C4-2B (cell line): ENCODE measurements around the gene CAVIN1.

Experiments used
- CTCF ChIP-seq: fragments of 450-650 bp; conservative IDR thresholded peaks from 2 replicates; pipeline ENCODE4 v1.5.1; 2017; ENCODE audit warnings: mild to moderate bottlenecking
- ZFX ChIP-seq: fragments of 450-650 bp; IDR thresholded peaks from 2 replicates; pipeline ENCODE4 v1.6.1; 2017

DNA sequence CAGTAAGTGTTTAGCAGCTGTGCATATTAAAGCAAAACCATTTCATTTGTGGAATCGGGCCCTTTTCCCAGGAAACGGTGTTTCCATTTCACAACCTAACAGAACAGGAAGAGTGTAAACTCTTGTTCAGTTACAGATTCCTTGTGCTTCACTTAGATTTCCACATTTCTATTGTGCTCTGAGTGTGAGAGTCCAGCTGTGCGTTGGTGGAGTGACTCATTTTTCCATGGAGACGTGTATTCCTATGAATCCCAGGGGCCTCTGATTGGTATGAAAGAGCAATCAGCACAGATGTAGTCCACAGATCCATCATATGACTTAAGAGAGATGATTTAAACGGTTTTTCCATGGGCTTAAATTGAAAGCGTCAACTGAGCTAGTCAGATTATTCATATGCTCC is 13.3 kb upstream of the CAVIN1 start:
- TF ChIP-seq CTCF: no peak
- no peak for TF ChIP-seq ZFX
